Inflammatory macrophage treated with lipopolysaccharide for 4 hours (primary cell): Measurements from ENCODE around the gene OVOL3.
"Not testable (repeated sequence)": the region's sequence is repeated elsewhere in the genome, so short reads cannot be mapped to it uniquely, and the experiment has no call there.

Experiments used
- DNase-seq: peaks from one replicate; pipeline ENCODE4 v3.0.0-alpha.2; 2020

The OVOL3 gene

DNA sequence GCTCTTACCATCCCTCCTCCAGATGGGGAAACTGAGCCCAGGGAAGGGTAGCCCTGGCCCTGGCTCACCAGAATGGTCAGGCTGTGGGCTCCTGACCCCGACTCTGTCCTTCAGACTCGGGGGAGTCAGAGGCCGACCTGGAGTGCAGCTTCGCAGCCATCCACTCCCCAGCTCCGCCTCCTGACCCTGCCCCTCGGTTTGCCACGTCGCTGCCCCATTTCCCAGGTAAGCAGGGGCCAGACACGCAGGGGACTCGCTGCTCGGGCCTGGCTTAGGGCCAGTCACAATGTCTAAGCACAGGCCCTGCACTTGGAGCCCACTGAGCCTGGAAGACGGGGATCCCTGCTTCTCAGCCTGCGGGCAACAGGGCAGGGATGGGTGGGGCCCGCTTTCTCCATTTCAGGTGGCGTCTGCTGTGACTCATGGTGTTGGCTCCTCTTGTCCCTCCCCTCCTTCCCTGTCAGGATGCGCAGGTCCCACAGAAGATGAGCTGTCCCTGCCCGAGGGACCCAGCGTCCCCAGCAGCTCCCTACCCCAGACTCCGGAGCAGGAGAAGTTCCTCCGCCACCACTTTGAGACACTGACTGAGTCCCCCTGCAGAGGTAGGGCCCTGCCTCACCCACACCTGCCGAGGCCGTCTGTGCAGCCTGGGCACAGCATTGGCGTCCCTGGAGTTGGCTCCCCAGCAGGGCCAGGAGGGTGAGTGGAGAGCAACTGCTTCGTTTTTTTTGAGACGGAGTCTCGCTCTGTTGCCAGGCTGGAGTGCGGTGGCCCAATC is 9.2 kb upstream of the OVOL3 start:
- no peak for DNase-seq

DNA sequence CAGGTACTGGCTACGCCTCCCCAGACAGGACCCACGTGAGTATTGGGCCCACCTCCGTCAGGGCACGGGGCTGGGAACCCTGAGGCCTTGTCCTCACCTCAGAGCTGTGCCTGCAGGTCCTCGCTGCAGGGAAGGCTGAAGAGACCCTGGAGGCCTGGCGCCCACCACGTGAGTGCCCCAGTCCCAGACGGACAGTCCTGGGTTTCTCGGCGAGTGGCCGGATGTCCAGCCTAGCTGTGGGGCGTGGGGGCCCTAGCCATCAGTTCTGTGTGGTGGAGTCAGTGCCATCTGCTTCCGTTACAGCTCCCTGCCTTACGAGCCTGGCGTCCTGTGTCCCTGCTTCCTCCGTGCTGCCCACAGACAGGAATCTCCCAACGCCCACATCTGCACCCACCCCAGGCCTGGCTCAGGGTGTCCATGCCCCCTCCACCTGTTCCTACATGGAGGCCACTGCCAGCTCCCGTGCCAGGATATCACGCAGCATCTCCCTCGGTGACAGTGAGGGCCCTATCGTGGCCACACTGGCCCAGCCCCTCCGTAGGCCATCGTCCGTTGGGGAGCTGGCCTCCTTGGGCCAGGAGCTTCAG is 7.8 kb upstream of the OVOL3 start:
- DNase-seq, result no peak

DNA sequence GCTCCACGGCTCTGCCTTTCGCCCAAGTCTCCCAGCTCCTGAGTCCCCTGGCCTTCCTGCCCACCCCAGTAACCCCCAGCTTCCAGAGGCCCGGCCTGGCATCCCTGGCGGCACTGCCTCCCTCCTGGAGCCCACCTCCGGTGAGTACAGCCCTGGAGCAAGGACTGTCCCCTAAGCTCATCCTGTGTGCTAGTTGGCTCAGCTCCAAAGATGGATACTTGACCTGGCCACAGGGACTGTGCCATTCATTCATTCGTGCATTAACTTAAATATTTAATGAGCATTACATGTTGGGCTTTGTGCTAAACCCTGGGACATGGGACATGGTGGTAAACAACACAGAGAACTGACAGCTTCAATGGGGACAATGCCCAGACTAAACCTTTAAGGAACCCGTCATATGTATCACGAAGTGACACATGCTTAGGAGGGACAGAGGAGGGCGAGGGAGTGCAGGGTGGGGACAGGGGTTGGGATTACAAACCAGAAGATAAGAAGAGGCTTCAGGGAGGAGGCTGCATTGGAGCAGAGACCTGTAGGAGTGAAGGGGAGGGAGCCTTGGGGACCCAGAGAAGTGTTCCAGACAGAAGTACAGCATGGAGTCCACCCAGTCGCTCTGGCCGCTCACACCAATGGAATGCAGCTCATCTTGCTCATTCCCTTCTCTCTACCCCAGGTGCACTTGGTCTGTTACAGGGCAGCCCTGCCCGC is 6.9 kb upstream of the OVOL3 start:
- no peak for DNase-seq

DNA sequence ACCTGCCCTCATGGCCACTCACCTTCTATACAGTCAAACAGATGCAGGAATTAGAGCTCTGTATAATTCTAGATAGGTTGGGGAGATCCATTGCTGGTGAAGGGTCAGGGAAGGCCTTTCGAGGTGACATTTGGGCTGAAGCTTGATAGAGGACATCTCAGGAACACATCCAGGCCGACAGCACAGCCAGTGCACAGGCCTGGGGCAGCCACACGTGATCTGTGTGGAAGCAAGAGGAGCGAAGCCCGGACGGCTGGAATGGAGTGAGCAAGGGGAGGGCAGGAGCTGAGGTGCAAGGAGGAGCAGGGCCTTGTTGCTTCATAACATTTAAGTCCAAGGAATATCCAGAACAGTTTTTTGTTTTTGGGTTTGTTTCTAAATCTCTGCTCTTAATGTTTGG is 4.5 kb upstream of the OVOL3 start:
- no peak for DNase-seq

DNA sequence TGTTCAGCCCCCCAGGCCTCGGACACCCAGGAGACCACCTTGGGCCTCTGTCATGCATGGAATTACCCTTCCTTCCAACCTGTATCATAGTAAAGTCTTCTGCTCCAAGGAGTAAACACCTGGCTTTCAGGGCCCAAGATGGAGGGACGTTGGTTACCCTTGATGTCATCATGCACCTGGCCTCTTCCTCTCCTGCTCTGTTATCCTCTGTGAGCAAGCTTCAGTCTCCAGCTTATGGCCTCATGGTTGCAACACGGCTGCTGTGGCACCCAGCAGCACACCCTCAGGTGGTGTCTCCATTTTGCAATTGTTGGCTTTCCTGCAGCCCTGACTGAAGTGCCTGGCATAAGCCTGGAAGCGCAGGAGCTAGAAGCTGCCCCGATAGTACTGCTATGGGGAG is 4.0 kb upstream of the OVOL3 start:
- no peak for DNase-seq

DNA sequence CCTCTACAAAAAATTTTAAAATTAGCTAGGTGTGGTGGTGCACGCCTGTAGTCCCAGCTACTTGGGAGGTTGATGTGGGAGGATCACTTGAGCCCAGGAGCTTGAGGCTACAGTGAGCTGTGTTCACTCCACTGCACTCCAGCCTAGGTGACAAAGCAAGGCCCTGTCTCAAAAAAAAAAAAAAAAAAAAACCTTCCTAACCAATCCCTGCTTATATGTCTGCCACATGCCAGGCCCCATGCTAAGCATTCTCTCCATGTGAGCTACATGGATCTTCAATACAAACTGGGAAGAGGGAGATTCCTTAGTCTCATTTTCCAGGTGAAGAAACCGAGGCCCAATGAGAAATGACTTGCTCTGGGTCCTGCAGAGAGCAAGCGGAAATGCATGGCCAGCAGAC is 2.3 kb upstream of the OVOL3 start:
- DNase-seq, result no peak

DNA sequence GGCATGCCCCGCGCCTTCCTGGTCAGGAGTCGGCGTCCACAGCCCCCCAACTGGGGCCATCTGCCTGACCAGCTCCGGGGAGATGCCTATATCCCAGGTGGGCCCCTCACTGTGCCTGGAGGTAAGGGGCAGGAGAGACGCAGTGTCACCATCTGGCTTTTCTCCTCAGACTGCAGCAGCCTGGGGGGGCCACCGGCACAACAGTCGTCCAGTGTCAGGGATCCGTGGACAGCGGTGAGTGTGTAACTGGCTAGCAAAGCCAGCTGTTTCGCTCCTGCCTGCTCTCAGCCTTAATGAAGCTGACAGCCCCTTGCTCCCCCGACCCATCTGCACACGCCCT is 227 bp downstream of the OVOL3 start:
- no peak for DNase-seq

DNA sequence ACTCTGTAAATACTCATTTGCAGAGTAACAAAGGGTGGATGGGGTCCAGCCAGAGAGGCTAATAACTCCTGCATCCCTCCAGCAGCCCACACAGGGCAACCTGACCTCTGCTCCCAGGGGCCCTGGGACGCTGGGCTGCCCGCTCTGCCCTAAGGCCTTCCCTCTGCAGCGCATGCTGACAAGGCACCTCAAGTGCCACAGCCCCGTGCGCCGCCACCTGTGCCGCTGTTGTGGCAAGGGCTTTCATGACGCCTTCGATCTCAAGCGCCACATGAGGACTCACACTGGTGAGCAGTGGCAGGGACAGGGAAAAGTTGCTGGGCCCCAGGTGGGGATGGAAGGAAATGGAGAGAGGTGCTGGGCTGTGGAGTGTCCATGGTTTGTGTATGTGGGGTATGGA is 1.7 kb downstream of the OVOL3 start:
- no peak for DNase-seq

DNA sequence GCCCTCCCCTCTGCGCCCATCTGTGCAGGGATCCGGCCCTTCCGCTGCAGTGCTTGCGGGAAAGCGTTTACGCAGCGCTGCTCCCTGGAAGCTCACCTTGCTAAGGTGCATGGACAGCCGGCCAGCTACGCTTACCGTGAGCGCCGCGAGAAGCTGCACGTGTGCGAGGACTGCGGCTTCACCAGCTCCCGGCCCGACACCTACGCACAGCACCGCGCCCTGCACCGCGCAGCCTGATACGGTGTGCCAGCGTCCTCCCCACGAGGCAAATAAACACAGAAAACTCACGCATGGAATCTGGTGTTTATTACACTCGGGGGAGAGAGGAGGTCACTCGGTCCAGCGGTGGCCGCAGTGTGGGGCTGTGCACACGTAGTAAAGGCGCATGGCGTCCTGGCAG is 2.5 kb downstream of the OVOL3 start:
- DNase-seq, result no peak

DNA sequence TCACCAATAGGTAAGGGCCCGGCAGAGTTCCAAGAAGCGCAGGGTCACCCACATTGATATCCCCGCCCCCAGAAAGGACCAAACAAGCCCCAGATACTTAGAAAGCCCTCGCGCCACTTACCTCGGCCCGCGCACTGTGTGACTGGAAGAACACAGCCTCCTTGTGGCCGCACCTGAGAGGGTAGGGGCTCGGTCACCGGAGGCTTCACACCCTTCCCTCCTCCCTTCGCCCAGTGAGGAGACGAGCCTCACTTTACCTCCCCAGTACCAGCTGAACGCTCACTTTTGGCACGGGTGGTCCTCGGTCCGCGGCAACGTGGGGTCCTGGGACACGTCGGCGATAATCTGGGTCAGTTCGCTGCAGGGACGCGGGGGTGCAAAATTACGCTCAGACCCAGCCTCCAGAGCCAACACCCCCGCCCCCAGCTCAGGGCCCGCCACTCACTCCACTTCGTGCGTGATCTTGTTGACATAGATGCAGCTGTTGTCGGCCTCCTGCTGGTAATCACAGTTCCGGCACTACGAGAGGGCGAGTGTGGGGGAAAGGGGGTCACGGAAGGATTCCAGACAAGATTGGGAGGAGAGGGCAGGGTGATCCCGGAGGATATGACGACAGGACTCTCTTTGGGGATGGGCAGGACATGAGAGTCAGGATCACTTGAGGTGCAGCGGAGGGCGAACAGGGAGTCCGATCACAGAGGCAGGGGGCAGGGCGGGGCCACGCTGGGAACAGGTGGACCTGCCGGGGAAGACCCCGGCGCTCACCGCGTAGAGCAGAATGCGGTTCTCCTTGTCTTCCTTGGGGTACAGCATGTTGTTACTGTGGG is 3.2 kb downstream of the OVOL3 start:
- DNase-seq, result no peak

DNA sequence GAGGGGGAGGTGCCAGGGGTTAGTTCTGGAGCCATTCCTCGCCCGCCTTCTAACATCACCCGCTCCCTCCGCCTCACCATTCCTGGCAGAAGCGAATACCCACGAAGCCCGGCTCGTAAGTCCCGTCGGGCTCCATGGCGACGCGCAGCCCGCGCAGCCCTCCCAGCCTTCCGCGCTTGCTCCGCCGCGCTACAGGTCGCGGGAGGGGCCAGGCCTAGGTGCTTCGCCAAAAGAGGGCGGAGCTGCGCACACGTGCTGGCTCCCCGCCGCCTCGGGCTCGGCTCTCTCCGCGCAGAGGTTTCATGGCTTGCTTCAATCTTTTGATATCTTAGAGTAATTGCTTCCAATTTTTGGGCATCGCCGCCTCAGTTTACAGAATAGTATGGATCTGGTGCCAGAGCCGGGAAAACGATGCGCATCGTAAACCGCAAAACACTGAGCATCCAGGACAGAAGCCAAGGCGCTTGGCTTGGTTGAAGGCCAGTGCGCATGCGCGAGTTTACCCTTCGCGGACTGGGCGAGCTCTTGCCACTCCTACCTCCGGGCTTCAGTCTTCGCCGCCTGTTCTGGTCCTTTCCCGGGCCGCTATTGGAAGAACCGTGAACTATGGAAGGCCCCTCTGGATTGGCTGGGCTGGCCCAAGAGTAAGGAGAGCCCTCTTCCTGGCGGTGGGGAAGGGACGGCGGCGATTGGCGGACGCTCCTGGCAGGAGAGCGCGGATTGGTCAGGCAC is 3.9 kb downstream of the OVOL3 start, which contains the start of gene POLR2I:
POLR2I (minus strand) TSS at position 155 of the 732 bp plus-strand sequence; CDS start at position 136, 19 bp downstream.
- DNase-seq, result peak; percentile 100

DNA sequence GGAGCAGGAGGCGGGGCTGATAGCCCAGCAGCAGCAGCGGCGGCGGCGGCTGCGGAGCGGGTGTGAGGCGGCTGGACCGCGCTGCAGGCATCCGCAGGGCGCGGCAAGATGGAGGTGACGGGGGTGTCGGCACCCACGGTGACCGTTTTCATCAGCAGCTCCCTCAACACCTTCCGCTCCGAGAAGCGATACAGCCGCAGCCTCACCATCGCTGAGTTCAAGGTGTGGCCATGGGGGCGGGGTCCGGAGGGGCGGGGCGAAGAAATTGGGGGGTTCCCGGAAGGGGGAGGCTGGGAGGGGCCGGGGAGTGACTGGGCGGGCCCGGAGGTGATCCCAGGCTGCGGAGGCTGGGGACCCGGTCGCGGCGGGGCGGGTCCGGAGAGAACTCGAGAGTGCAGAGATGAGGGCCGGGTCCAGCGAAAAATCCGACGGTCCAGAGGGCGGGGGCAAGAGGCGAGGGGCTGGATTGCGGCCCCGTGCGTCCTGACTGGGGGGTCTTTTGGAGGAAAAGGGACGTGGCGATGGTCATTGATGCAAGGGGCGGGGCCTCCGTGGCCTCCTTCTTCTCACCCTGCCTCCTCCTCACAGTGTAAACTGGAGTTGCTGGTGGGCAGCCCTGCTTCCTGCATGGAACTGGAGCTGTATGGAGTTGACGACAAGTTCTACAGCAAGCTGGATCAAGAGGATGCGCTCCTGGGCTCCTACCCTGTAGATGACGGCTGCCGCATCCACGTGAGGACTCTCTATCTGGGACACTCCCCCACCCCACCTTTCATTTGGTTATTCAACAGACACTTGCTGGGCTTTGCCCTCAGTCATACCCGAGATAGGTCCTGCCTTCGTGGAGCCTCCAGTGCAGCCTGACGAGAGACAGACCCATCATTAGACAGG is 4.8 kb downstream of the OVOL3 start, which contains the start of gene TBCB:
TBCB (plus strand) TSS at position 16 of the 891 bp plus-strand sequence; CDS start at position 109, 93 bp downstream.
- peak; percentile 6 for DNase-seq

DNA sequence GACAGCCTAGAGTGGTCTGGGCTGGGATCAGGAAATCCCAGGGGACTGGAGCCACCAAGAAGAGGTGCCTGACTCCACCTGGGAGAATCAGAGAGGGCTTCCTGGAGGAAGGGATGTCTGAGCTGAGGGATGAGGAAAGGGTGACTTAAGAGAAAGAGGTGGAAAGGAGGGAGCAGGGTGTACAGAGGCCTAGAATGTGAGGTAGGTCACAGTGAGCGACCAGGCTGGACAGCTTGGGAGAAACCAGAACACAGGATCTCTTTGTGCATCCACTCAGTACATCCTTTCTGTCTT is 5.3 kb downstream of the OVOL3 start:
- no peak for DNase-seq

DNA sequence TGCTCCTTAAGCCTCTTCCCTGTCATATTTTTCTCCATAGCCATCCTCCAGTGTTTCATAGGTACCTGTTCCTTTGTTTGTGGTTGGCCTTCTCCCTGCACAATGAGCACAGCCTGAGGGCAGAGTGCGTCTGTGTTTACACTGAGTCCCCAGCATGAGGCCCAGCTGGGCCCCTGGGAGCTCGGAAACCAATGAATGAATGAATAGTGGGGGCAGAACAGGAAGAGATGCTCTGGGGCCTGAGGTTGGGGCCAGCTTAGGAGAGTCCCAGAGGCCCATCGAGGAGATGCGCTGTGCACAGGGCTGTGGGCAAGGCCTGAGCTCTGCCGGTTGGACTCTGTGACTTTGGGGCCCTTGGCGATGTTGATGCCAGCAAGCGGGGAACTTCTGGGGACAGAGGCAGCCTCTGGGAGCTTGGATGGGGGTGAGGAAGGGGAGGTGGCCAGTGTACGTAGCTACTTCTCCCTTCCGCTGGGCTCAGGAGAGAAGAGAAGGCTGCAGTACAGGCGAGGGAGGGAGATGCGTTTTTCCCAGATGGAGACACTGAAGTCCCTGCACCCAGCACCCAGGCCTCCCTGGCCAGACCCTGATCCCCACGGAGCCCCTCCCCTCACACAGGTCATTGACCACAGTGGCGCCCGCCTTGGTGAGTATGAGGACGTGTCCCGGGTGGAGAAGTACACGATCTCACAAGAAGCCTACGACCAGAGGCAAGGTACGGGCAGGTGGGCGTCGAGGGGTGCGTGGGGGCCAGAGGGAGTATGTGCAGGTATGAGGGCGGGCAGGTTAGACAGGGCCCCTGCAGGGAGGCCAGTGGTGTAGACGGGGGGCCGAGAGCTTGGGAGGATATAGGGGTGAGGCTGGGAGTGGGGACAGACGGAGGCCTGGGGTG is 9.4 kb downstream of the OVOL3 start:
- DNase-seq, result no peak

DNA sequence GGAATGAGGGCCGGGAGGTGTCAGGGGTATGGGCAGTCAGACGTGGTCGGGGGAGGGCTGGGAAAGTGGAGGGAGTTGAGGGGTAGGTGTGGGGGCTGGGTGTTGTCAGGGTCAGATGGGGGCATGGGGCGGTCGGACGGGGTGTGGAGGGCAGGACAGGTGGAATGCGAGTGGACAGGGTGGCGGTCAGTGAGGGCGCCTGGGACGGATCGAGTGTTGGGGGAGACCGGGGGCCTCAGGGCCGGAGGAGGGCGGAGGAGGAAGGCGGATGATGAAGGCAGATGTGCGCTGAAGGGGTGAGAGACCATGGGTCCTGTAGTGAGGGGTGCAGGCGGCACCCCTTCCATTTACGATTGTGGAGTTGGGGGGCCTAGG is 10.0 kb downstream of the OVOL3 start:
- no peak for DNase-seq

DNA sequence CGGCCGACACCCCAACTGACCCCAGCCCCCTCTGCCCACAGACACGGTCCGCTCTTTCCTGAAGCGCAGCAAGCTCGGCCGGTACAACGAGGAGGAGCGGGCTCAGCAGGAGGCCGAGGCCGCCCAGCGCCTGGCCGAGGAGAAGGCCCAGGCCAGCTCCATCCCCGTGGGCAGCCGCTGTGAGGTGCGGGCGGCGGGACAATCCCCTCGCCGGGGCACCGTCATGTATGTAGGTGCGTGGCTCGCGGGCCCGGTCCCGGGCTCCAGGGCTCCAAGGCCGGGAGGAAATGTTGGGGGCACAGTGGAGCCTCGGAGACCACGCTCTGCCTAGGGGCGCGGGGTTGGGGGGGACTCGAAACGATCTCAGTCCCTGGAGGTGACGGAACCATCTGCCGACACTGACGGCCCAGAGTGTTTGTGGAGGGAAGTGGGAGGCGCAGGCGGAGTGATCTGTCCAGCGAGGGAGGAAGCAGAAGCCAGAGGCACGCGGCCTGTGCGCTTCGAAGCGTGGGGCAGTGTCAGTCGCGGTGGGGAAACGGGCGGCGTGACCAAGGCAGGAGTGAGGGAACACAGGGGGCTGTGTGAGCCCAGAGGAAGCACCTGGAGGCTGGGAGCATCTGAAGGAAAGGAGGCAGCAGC is 10.7 kb downstream of the OVOL3 start:
- no peak for DNase-seq

DNA sequence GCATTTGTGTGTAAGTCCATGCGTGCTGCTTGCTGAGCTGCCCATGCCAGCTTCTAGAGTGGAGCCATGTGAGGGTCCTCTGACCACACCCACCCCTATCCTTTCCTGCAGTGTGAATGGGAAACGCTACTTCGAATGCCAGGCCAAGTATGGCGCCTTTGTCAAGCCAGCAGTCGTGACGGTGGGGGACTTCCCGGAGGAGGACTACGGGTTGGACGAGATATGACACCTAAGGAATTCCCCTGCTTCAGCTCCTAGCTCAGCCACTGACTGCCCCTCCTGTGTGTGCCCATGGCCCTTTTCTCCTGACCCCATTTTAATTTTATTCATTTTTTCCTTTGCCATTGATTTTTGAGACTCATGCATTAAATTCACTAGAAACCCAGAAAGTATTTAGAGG is 14.6 kb downstream of the OVOL3 start:
- DNase-seq, result no peak

DNA sequence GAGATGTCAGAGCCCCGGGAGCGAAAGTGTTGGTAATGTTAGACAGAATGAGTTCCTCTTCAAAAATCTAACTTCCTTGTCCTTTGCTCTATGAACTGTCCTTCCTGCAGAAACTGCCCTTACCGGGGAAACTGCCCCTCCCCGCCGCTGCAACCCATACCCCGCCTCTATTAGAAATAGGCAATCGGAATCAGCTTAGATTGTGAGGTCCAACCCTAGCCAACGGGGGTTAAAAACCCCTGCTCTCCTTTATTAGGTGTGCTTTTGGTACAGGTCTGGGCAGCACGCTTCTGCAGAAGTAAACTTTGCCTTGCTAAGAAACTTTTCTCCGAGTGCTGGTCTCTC is 17.4 kb downstream of the OVOL3 start:
- DNase-seq, result peak; percentile 65

DNA sequence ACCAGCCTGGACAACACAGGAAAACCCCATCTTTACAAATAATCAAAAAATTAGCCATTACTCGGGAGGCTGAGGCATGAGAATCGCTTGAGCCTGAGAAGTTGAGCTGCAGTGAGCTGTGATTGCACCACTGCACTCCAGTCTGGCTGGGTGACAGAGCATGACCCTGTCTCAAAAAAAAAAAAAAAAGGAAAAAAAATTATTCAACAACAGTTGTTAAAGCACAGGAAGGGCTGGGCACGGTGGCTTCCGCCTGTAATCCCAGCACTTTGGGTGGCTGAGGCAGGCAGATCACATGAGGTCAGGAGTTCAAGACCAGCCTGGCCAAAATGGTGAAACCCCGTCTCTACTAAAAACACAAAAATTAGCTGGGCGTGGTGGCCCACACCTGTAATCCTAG is 20.3 kb downstream of the OVOL3 start:
- DNase-seq, result peak; percentile 78

DNA sequence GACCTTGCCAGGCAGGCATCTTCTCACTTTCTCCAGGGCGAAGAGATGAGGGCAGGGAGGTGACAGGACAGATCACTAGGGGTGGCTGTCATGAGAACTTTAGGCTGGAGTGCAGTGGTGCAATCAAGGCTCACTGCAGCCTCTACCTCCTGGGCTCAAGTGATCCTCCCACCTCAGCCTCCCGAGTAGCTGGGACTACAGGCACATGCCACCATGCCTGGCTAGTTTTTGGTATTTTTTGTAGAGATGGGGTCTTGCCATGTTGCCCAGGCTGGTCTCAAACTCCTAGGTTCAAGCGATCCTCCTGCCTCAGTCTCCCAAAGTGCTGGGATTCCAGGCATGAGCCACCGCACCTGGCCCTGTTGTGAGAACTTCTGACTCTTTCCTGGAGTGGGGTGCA is 23.9 kb downstream of the OVOL3 start:
- DNase-seq, result not testable (repeated sequence)
